Neural cell (in vitro differentiated cells): Measurements from ENCODE around the gene MAT2A. TPM values are rescaled to one million over a fixed set of nuclear protein-coding genes. Genes with fewer than 3 reads are reported as not detected.

Experiments used
- H2AFZ ChIP-seq: fragments of 200-600, 300-800 bp; sonication (generic), shearing (Covaris generic); 2 replicates; pipeline ENCODE4 v1.6.0; 2014; ENCODE audit warnings: low read depth, mild to moderate bottlenecking, antibody characterized with exemption, low read length, moderate library complexity
- H3F3A ChIP-seq: fragments of 200-600 bp; shearing (Covaris generic); 2 replicates; pipeline ENCODE4 v1.6.1; 2016; ENCODE audit warnings: mild to moderate bottlenecking, moderate library complexity, mixed read lengths, antibody characterized with exemption, low read length; ENCODE audit not compliant: insufficient read depth, poor library complexity, severe bottlenecking
- H3K27ac ChIP-seq: fragments of 200-600, 300-800 bp; sonication (generic), shearing (Covaris generic); 2 replicates; pipeline ENCODE4 v1.5.1; 2014; ENCODE audit warnings: mild to moderate bottlenecking, low read length, moderate library complexity
- H3K27me3 ChIP-seq: fragments of 300-800, 200-600 bp; sonication (generic), shearing (Covaris generic); 2 replicates; pipeline ENCODE4 v1.6.0; 2014; ENCODE audit warnings: mild to moderate bottlenecking, low read depth, low read length, moderate library complexity; ENCODE audit not compliant: insufficient read depth
- H3K36me3 ChIP-seq: fragments of 300-800, 200-600 bp; sonication (generic), shearing (Covaris generic); 2 replicates; pipeline ENCODE4 v1.5.1; 2014; ENCODE audit warnings: mild to moderate bottlenecking, antibody characterized with exemption, low read length, moderate library complexity; ENCODE audit not compliant: insufficient read depth
- H3K4me2 ChIP-seq: fragments of 300-800, 200-600 bp; sonication (generic), shearing (Covaris generic); 2 replicates; pipeline ENCODE4 v1.6.0; 2014; ENCODE audit warnings: mild to moderate bottlenecking, low read length
- H3K4me3 ChIP-seq: fragments of 300-800, 200-600 bp; sonication (generic), shearing (Covaris generic); 2 replicates; pipeline ENCODE4 v1.5.1; 2014; ENCODE audit warnings: mild to moderate bottlenecking, low read length, moderate library complexity
- H3K79me2 ChIP-seq: fragments of 200-600 bp; shearing (Covaris generic); replicated peaks from 2 replicates; pipeline ENCODE4 v1.6.0; 2014; ENCODE audit warnings: mild to moderate bottlenecking, low read length, moderate library complexity; ENCODE audit not compliant: insufficient read depth
- H3K9ac ChIP-seq: fragments of 300-800, 200-600 bp; sonication (generic), shearing (Covaris generic); 2 replicates; pipeline ENCODE4 v1.6.1; 2016; ENCODE audit warnings: mild to moderate bottlenecking, low read length, mixed read lengths
- H3K9me2 ChIP-seq: fragments of 200-600 bp; shearing (Covaris generic); 2 replicates; pipeline ENCODE4 v1.6.1; 2016; ENCODE audit warnings: mild to moderate bottlenecking, low read length, mixed read lengths; ENCODE audit not compliant: insufficient read depth
- H3K9me3 ChIP-seq: fragments of 200-600, 300-800 bp; sonication (generic), shearing (Covaris generic); 2 replicates; pipeline ENCODE4 v1.6.1; 2016; ENCODE audit warnings: mild to moderate bottlenecking, mixed run types, low read length, moderate library complexity, mixed read lengths
- H4K20me1 ChIP-seq: fragments of 200-600 bp; shearing (Covaris generic); 2 replicates; pipeline ENCODE4 v1.6.1; 2016; ENCODE audit warnings: mild to moderate bottlenecking, mixed run types; ENCODE audit not compliant: insufficient read depth
- CTCF ChIP-seq: fragments of 450-650 bp; IDR thresholded peaks from 2 replicates; pipeline ENCODE4 v1.5.1; 2014; ENCODE audit warnings: antibody characterized with exemption, mild to moderate bottlenecking, moderate library complexity; ENCODE audit not compliant: poor library complexity, severe bottlenecking
- EP300 ChIP-seq: fragments of 450-650 bp; conservative IDR thresholded peaks from 2 replicates; pipeline ENCODE4 v1.6.1; 2014; ENCODE audit warnings: antibody characterized with exemption, mild to moderate bottlenecking, moderate library complexity; ENCODE audit not compliant: poor library complexity, severe bottlenecking
- EZH2 ChIP-seq: fragments of 200-600, 300-800 bp; shearing (Covaris generic), sonication (generic); IDR thresholded peaks from 2 replicates; pipeline ENCODE4 v1.6.1; 2014; ENCODE audit warnings: antibody characterized with exemption, low read length, borderline replicate concordance, mild to moderate bottlenecking; ENCODE audit not compliant: insufficient read depth, poor library complexity, severe bottlenecking
- MXI1 ChIP-seq: fragments of 450-650 bp; conservative IDR thresholded peaks from 2 replicates; pipeline ENCODE4 v1.6.1; 2014; ENCODE audit warnings: antibody characterized with exemption, mild to moderate bottlenecking; ENCODE audit not compliant: poor library complexity, severe bottlenecking
- POLR2AphosphoS5 ChIP-seq: IDR thresholded peaks from 2 replicates; pipeline ENCODE4 v1.6.1; 2012
- RAD21 ChIP-seq: fragments of 450-650 bp; conservative IDR thresholded peaks from 2 replicates; pipeline ENCODE4 v1.6.1; 2014; ENCODE audit warnings: antibody characterized with exemption, mild to moderate bottlenecking, moderate library complexity
- REST ChIP-seq: IDR thresholded peaks from 2 replicates; pipeline ENCODE4 v1.6.1; 2012; ENCODE audit warnings: borderline replicate concordance
- SMC3 ChIP-seq: fragments of 450-650 bp; conservative IDR thresholded peaks from 2 replicates; pipeline ENCODE4 v1.6.1; 2014; ENCODE audit warnings: antibody characterized with exemption, mild to moderate bottlenecking, moderate library complexity; ENCODE audit not compliant: poor library complexity
- TAF1 ChIP-seq: IDR thresholded peaks from 2 replicates; pipeline ENCODE4 v1.6.1; 2012; ENCODE audit warnings: low read depth
- polyA plus RNA-seq: library from polyadenylated mRNA; depleted of rRNA; stranded (reverse); fragments of >200 nt; gene quantifications from 2 replicates; pipeline ENCODE4 v1.2.3, GENCODE V29; 2014

Gene MAT2A
- polyA plus RNA-seq, 1 donor from 2014 or later = 230 TPM

GRCh38 chr2:85554980-85555612 lies 16.1 kb downstream of the MAT2A start:
- Histone ChIP-seq H3K4me3 (no peak overlapping the region), H3K79me2 (peaks cover 9% of the 10 kb centered on the region), H3F3A (no peaks in the 10 kb centered on the region), H3K27me3 (no peaks in the 10 kb centered on the region), H3K9me2 (no peaks in the 10 kb centered on the region), H3K27ac (no peak overlapping the region), H4K20me1 (no peaks in the 10 kb centered on the region), H3K9ac (no peak overlapping the region), H2AFZ (no peak overlapping the region), H3K36me3 (peaks cover 8% of the 10 kb centered on the region), H3K9me3 (no peaks in the 10 kb centered on the region), H3K4me2 (no peak overlapping the region)
- TF ChIP-seq POLR2AphosphoS5 = no peak
- TF ChIP-seq SMC3 = no peak
- no peak for TF ChIP-seq RAD21
- TF ChIP-seq CTCF = no peak
- no peak for TF ChIP-seq MXI1
- TF ChIP-seq TAF1 = no peak
- no peak for TF ChIP-seq EP300

GRCh38 chr2:85557130-85557529 lies 18.2 kb downstream of the MAT2A start:
- Histone ChIP-seq H3K36me3 (peaks cover 8% of the 10 kb centered on the region), H3K4me3 (no peak overlapping the region), H2AFZ (no peak overlapping the region), H3K9me3 (no peaks in the 10 kb centered on the region), H3K27me3 (no peaks in the 10 kb centered on the region), H3K9me2 (no peaks in the 10 kb centered on the region), H3K79me2 (peaks cover 18% of the 10 kb centered on the region), H4K20me1 (no peaks in the 10 kb centered on the region), H3K4me2 (no peak overlapping the region), H3F3A (no peaks in the 10 kb centered on the region), H3K9ac (no peak overlapping the region), H3K27ac (no peak overlapping the region)
- TF ChIP-seq EZH2 (no peak), MXI1 (no peak), RAD21 (no peak), TAF1 (no peak), POLR2AphosphoS5 (no peak), EP300 (no peak), SMC3 (no peak), REST (no peak), CTCF (no peak)
